ENCODE results near the gene SEC61A1. TPM values are rescaled to one million over a fixed set of nuclear protein-coding genes. Genes with fewer than 3 reads are reported as not detected.

The SEC61A1 gene
- total RNA-seq, 1 experiment from 2014 or later = 246 TPM

DNA sequence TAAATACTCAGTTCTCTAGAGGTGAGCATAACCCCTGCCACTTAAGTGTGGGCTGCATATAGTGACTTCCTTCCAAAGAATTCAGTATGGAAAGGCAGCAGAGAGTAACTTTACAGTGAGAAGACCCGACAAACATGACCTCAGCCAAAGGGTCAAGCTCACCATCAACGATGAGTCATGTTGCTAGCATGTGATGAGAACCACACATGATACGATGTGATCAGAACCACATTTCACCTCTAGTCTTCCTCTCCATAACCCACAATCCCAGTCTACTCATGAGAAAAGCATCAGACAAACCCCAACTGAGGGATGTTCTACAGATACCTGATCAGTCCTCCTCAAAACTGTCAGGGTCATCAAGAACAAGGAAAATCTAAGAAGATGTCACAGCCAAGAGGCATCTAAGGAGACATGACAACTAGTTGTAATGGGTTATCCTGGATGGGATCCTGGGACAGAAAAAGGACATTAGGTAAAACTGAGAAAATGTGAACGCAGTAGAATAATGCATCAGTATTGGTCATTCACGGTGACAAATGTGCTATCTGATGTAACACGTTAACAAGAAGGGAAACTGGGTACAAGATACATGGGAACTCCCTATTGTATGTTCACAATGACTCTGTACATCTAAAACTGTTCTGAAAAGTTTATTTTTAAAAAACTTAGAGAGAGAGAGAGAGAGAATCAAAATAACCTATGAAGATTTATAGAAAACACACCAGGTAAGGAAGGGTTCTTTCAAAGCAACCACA lies 28.3 kb downstream of the SEC61A1 start:
- POLR2A ChIA-PET = no interaction called here

GRCh38 chr3:128081226-128081625 lies 29.0 kb downstream of the SEC61A1 start:
- intact Hi-C loops (cut with micrococcal nuclease; ENCODE audit: unreplicated experiment) (no loop called here), in situ Hi-C loops (cut with HindIII; ENCODE audit: low pct_unique_long_range_greater_than_20kb, low sequenced_read_pairs) (no loop called here)
- Histone ChIP-seq H3K27ac (ENCODE audit: low read length) (no peak overlapping the region), H3K27me3 (ENCODE audit: control insufficient read depth, insufficient read depth, low read length) (no peaks in the 10 kb centered on the region), H3K36me3 (ENCODE audit: control insufficient read depth, insufficient read depth, low read length) (0 out of 2 replicates have a peak, but pooled peaks cover 11% of the 10 kb centered on the region), H3K4me1 (ENCODE audit: control insufficient read depth, insufficient read depth, low read length) (no peaks in the 10 kb centered on the region), H3K9me3 (ENCODE audit: control insufficient read depth, insufficient read depth, low read depth, low read length) (no peaks in the 10 kb centered on the region), H3K4me3 (ENCODE audit: low read depth in 2 of 2, low read length in 2 of 2) (no peak overlapping the region)
- TF ChIP-seq SIN3A (IDR thresholded peaks at IDR 0.05; ENCODE audit: borderline replicate concordance, insufficient read depth, low read depth, low read length) (no peak), REST (IDR thresholded peaks at IDR 0.05; ENCODE audit: insufficient read depth in 1 of 2, low read depth in 2 of 2, low read length in 1 of 2) (no peak), POLR2AphosphoS5 (IDR thresholded peaks at IDR 0.05; ENCODE audit: low read depth, low read length) (no peak), TCF7L2 (IDR thresholded peaks at IDR 0.05; ENCODE audit: low read depth, low read length) (no peak)
- TF ChIP-seq, protein P1, sequence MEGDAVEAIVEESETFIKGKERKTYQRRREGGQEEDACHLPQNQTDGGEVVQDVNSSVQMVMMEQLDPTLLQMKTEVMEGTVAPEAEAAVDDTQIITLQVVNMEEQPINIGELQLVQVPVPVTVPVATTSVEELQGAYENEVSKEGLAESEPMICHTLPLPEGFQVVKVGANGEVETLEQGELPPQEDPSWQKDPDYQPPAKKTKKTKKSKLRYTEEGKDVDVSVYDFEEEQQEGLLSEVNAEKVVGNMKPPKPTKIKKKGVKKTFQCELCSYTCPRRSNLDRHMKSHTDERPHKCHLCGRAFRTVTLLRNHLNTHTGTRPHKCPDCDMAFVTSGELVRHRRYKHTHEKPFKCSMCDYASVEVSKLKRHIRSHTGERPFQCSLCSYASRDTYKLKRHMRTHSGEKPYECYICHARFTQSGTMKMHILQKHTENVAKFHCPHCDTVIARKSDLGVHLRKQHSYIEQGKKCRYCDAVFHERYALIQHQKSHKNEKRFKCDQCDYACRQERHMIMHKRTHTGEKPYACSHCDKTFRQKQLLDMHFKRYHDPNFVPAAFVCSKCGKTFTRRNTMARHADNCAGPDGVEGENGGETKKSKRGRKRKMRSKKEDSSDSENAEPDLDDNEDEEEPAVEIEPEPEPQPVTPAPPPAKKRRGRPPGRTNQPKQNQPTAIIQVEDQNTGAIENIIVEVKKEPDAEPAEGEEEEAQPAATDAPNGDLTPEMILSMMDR (IDR thresholded peaks at IDR 0.05) = no peak
- ChIA-PET POLR2A (no interaction called here), CTCF (no interaction called here)
- ATAC-seq (no peak), DNase-seq (ENCODE audit: low read depth, low spot score) (no peak)
- BruUV-seq (replicated peaks) = no TSS peak

More for the DNA sequence above, 28.3 kb downstream of the SEC61A1 start:
- intact Hi-C loops (cut with micrococcal nuclease; ENCODE audit: unreplicated experiment) = no loop called here
- no peaks in the 10 kb centered on the region for H3K9me3 ChIP-seq (ENCODE audit: control insufficient read depth, insufficient read depth, low read depth, low read length)
- CTCF ChIA-PET = no interaction called here
- TF ChIP-seq SIN3A (IDR thresholded peaks at IDR 0.05; ENCODE audit: borderline replicate concordance, insufficient read depth, low read depth, low read length) (no peak), REST (IDR thresholded peaks at IDR 0.05; ENCODE audit: insufficient read depth in 1 of 2, low read depth in 2 of 2, low read length in 1 of 2) (no peak), POLR2AphosphoS5 (IDR thresholded peaks at IDR 0.05; ENCODE audit: low read depth, low read length) (no peak), TCF7L2 (IDR thresholded peaks at IDR 0.05; ENCODE audit: low read depth, low read length) (no peak)
- TF ChIP-seq, protein P1 (IDR thresholded peaks at IDR 0.05) = no peak
- in situ Hi-C loops (cut with HindIII; ENCODE audit: low pct_unique_long_range_greater_than_20kb, low sequenced_read_pairs) = no loop called here
- no peaks in the 10 kb centered on the region for H3K4me1 ChIP-seq (ENCODE audit: control insufficient read depth, insufficient read depth, low read length)
- H3K36me3 ChIP-seq (ENCODE audit: control insufficient read depth, insufficient read depth, low read length) = 0 out of 2 replicates have a peak, but pooled peaks cover 8% of the 10 kb centered on the region
- no peak overlapping the region for H3K4me3 ChIP-seq (ENCODE audit: low read depth in 2 of 2, low read length in 2 of 2)
- no peaks in the 10 kb centered on the region for H3K27me3 ChIP-seq (ENCODE audit: control insufficient read depth, insufficient read depth, low read length)
- H3K27ac ChIP-seq (ENCODE audit: low read length) = no peak overlapping the region
- ATAC-seq = no peak
- no peak for DNase-seq (ENCODE audit: low read depth, low spot score)
- no TSS peak for BruUV-seq (replicated peaks)
